ENCODE data around the gene CACNA2D3.

The CACNA2D3 gene

GRCh38 chr3:54954521-54954920 is 832.2 kb downstream of the CACNA2D3 start:
- in situ Hi-C loops (cut with HindIII; ENCODE audit: low sequenced_read_pairs): no loop called here
- DNase-seq (ENCODE audit: low read depth, low spot score): no peak
- no peak for TF ChIP-seq CTCF (IDR thresholded peaks at IDR 0.05; ENCODE audit: low read depth, low read length)
- no peak overlapping the region for H3K4me3 ChIP-seq (ENCODE audit: low read depth, low read length)

- in situ Hi-C loops (cut with HindIII; ENCODE audit: low sequenced_read_pairs): no loop called here
- DNase-seq (ENCODE audit: low read depth, low spot score): no peak
- no peak for TF ChIP-seq CTCF (IDR thresholded peaks at IDR 0.05; ENCODE audit: low read depth, low read length)
- no peak overlapping the region for H3K4me3 ChIP-seq (ENCODE audit: low read depth, low read length)
Measured at GRCh38 chr3:54955496-54955895, 833.1 kb downstream of the CACNA2D3 start.

GRCh38 chr3:54955941-54956340 is 833.6 kb downstream of the CACNA2D3 start:
- no peak for TF ChIP-seq CTCF (IDR thresholded peaks at IDR 0.05; ENCODE audit: low read depth, low read length)
- H3K4me3 ChIP-seq (ENCODE audit: low read depth, low read length): no peak overlapping the region
- DNase-seq (ENCODE audit: low read depth, low spot score): no peak
- in situ Hi-C loops (cut with HindIII; ENCODE audit: low sequenced_read_pairs): no loop called here

GRCh38 chr3:54957711-54958110 is 835.4 kb downstream of the CACNA2D3 start:
- DNase-seq (ENCODE audit: low read depth, low spot score): peak; percentile 79
- in situ Hi-C loops (cut with HindIII; ENCODE audit: low sequenced_read_pairs): no loop called here
- TF ChIP-seq CTCF (IDR thresholded peaks at IDR 0.05; ENCODE audit: low read depth, low read length): no peak
- no peak overlapping the region for H3K4me3 ChIP-seq (ENCODE audit: low read depth, low read length)

- peak; percentile 35 for DNase-seq (ENCODE audit: low read depth, low spot score)
- H3K4me3 ChIP-seq (ENCODE audit: low read depth, low read length): no peak overlapping the region
- no peak for TF ChIP-seq CTCF (IDR thresholded peaks at IDR 0.05; ENCODE audit: low read depth, low read length)
- in situ Hi-C loops (cut with HindIII; ENCODE audit: low sequenced_read_pairs): no loop called here
Measured at GRCh38 chr3:54960082-54960481, 837.7 kb downstream of the CACNA2D3 start.

- TF ChIP-seq CTCF (IDR thresholded peaks at IDR 0.05; ENCODE audit: low read depth, low read length): no peak
- in situ Hi-C loops (cut with HindIII; ENCODE audit: low sequenced_read_pairs): no loop called here
- H3K4me3 ChIP-seq (ENCODE audit: low read depth, low read length): no peak overlapping the region
- no peak for DNase-seq (ENCODE audit: low read depth, low spot score)
Measured at GRCh38 chr3:54960701-54961100, 838.3 kb downstream of the CACNA2D3 start.

GRCh38 chr3:54962200-54962599 is 839.8 kb downstream of the CACNA2D3 start:
- in situ Hi-C loops (cut with HindIII; ENCODE audit: low sequenced_read_pairs): no loop called here
- H3K4me3 ChIP-seq (ENCODE audit: low read depth, low read length): no peak overlapping the region
- no peak for DNase-seq (ENCODE audit: low read depth, low spot score)
- no peak for TF ChIP-seq CTCF (IDR thresholded peaks at IDR 0.05; ENCODE audit: low read depth, low read length)
